Astrocyte (in vitro differentiated cells and primary cell): Measurements from ENCODE around the gene CACNA1B.

Experiments
- CTCF ChIP-seq: IDR thresholded peaks from 2 replicates; pipeline ENCODE4 v1.5.1; 2011; ENCODE audit warnings: low read depth, mild to moderate bottlenecking, inconsistent platforms, low read length, moderate library complexity; ENCODE audit not compliant: insufficient read depth
- EZH2 ChIP-seq: IDR thresholded peaks from 2 replicates; pipeline ENCODE4 v1.6.1; 2012; ENCODE audit warnings: mild to moderate bottlenecking, low read length, inconsistent platforms; ENCODE audit not compliant: insufficient read depth

DNA sequence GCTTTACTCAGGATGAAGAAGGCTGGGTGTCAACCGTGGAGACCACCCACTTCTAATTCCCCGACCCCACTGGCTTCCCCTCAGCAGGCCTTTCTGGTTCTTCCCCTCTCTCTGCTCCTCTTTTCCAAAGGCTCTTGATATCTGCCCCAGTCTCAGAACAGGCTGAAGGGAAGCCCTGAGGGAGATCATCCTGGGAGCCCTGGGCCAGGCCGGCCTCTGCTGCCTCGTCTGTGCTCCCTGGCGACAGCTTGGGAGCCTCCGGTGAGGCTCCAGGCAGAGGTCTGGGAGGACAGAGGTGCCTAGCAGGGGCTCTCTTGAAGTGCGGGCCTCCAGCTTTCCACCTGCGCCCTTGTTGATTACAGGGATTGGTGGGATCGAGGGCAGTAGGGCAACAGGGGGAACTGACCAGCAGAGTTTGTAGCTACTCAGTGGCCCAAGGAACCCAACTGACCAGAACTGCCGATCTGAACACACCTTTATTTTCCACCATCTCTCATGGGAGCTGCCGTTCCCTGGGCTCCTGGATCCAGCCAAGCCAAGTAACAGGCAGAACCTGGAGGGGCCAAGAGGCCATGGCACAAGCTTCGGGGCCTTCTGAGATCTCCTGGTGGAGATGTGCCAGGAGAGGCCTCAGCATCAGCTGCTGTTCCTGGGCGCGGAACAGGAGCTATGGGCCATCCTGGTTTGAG lies 198.5 kb downstream of the CACNA1B start:
- no peak for TF ChIP-seq CTCF
- TF ChIP-seq EZH2: no peak
